ENCODE data around the gene COL9A1. TPM values are rescaled to one million over a fixed set of nuclear protein-coding genes. Genes with fewer than 3 reads are reported as not detected.

The COL9A1 gene
- total and polyA plus RNA-seq, 2 of the 4 experiments (the other 2 are of a cell fraction): not detected

- in situ Hi-C loops (cut with MboI; ENCODE audit: low sequenced_read_pairs): loop anchor here (10.0 to 25.0 kb wide), 2 partner anchors 380 to 708 kb away; no protein-coding TSS in a partner anchor
Measured at GRCh38 chr6:70307008-70307407, 4.1 kb upstream of the COL9A1 start.

More at GRCh38 chr6:70307008-70307407, 4.1 kb upstream of the COL9A1 start:
- H3K14ac ChIP-seq (replicated peaks; ENCODE audit: low read depth, low read length): no peak overlapping the region
- H2BK120ac ChIP-seq (ENCODE audit: low read depth, low read length): no peak overlapping the region
- peaks cover 30% of the 10 kb centered on the region for H3K27me3 ChIP-seq (ENCODE audit: control insufficient read depth, insufficient read depth, low read length)
- H3K4me1 ChIP-seq (ENCODE audit: control insufficient read depth, insufficient read depth, low read length): no peaks in the 10 kb centered on the region
- DNase-seq (no peak), ATAC-seq (ENCODE audit: low read depth) (no peak)
- no peak overlapping the region for H3K18ac ChIP-seq (ENCODE audit: low read depth, low read length)
- H2AK9ac ChIP-seq (replicated peaks; ENCODE audit: low read depth, low read length, poor library complexity): no peak overlapping the region
- H3K56ac ChIP-seq (ENCODE audit: extremely low read depth, insufficient read depth, low read length): no peak overlapping the region
- no peak for TF ChIP-seq MAZ (IDR thresholded peaks at IDR 0.05; ENCODE audit: borderline replicate concordance, low read depth, low read length)
- TF ChIP-seq, protein P1, sequence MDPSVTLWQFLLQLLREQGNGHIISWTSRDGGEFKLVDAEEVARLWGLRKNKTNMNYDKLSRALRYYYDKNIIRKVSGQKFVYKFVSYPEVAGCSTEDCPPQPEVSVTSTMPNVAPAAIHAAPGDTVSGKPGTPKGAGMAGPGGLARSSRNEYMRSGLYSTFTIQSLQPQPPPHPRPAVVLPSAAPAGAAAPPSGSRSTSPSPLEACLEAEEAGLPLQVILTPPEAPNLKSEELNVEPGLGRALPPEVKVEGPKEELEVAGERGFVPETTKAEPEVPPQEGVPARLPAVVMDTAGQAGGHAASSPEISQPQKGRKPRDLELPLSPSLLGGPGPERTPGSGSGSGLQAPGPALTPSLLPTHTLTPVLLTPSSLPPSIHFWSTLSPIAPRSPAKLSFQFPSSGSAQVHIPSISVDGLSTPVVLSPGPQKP (IDR thresholded peaks at IDR 0.05; ENCODE audit: borderline replicate concordance, low read depth, low read length): no peak
- no peak for TF ChIP-seq NFE2L2 (IDR thresholded peaks at IDR 0.05; ENCODE audit: low read depth, low read length)
- no peak for TF ChIP-seq CHD1 (IDR thresholded peaks at IDR 0.05; ENCODE audit: low read depth, low read length)
- no peak for TF ChIP-seq CEBPB (IDR thresholded peaks at IDR 0.05; ENCODE audit: low read depth, low read length)
- TF ChIP-seq POLR2A (IDR thresholded peaks at IDR 0.05; ENCODE audit: low read depth, low read length): no peak
- TF ChIP-seq SMC3 (IDR thresholded peaks at IDR 0.05; ENCODE audit: low read depth, low read length): no peak
- TF ChIP-seq MXI1 (IDR thresholded peaks at IDR 0.05; ENCODE audit: borderline replicate concordance, low read depth, low read length): no peak
- TF ChIP-seq MAFK (IDR thresholded peaks at IDR 0.05; ENCODE audit: low read depth, low read length): no peak
- no peak for TF ChIP-seq BHLHE40 (IDR thresholded peaks at IDR 0.05; ENCODE audit: low read depth, low read length)
- TF ChIP-seq, protein P2, sequence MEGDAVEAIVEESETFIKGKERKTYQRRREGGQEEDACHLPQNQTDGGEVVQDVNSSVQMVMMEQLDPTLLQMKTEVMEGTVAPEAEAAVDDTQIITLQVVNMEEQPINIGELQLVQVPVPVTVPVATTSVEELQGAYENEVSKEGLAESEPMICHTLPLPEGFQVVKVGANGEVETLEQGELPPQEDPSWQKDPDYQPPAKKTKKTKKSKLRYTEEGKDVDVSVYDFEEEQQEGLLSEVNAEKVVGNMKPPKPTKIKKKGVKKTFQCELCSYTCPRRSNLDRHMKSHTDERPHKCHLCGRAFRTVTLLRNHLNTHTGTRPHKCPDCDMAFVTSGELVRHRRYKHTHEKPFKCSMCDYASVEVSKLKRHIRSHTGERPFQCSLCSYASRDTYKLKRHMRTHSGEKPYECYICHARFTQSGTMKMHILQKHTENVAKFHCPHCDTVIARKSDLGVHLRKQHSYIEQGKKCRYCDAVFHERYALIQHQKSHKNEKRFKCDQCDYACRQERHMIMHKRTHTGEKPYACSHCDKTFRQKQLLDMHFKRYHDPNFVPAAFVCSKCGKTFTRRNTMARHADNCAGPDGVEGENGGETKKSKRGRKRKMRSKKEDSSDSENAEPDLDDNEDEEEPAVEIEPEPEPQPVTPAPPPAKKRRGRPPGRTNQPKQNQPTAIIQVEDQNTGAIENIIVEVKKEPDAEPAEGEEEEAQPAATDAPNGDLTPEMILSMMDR (conservative IDR thresholded peaks at IDR 0.05; ENCODE audit: low read depth, low read length): no peak
- no peak for TF ChIP-seq RAD21 (IDR thresholded peaks at IDR 0.05; ENCODE audit: low read length)
- no peak for TF ChIP-seq USF2 (IDR thresholded peaks at IDR 0.05; ENCODE audit: low read depth, low read length)
- TF ChIP-seq RCOR1 (IDR thresholded peaks at IDR 0.05; ENCODE audit: insufficient replicate concordance, low read length): no peak
- TF ChIP-seq FOS (IDR thresholded peaks at IDR 0.05; ENCODE audit: low read depth, low read length): no peak
- no peaks in the 10 kb centered on the region for H3K79me1 ChIP-seq (ENCODE audit: low read depth in 1 of 2, low read length in 2 of 2)
- H3K9ac ChIP-seq (ENCODE audit: low read depth, low read length): no peak overlapping the region
- dilution Hi-C loops (cut with HindIII; ENCODE audit: low sequenced_read_pairs, unreplicated experiment) (no loop called here), intact Hi-C loops (cut with micrococcal nuclease) (loop anchor here (2.0 kb wide), 1 partner anchor 86 kb away; no protein-coding TSS in a partner anchor)
- no peak overlapping the region for H3K4me2 ChIP-seq (ENCODE audit: low read depth, low read length)
- no peak overlapping the region for H2BK15ac ChIP-seq (ENCODE audit: low read depth, low read length)
- no peak overlapping the region for H2AFZ ChIP-seq (replicated peaks; ENCODE audit: low read length, poor library complexity)
- no peaks in the 10 kb centered on the region for H3K9me3 ChIP-seq (ENCODE audit: control insufficient read depth, insufficient read depth, low read length)
- no peak overlapping the region for H3K23ac ChIP-seq (ENCODE audit: low read depth, low read length)
- no peak overlapping the region for H4K8ac ChIP-seq (ENCODE audit: low read depth in 2 of 2, low read length in 2 of 2)
- CTCF ChIA-PET: no interaction called here
- no peaks in the 10 kb centered on the region for H3K36me3 ChIP-seq (ENCODE audit: control insufficient read depth, insufficient read depth, low read length)
- H2BK20ac ChIP-seq (ENCODE audit: low read depth, low read length): no peak overlapping the region
- no peaks in the 10 kb centered on the region for H3K9me1 ChIP-seq (ENCODE audit: insufficient read depth, low read length)
- no TSS peak for BruUV-seq (replicated peaks)
- POLR2A ChIA-PET (ENCODE audit: unreplicated experiment): no interaction called here
- WGBS, 2 experiments (ENCODE audit: extremely low coverage in 2 of 2, insufficient read length in 1 of 2): 11% methylated on average over 1 of the region's 3 CpGs; no CpG with 5 or more reads in 1 of the 2 experiments
- no peak overlapping the region for H2BK5ac ChIP-seq (ENCODE audit: low read depth, low read length, poor library complexity, severe bottlenecking)
- no peak overlapping the region for H2AK5ac ChIP-seq (ENCODE audit: low read depth, low read length)
- no peak overlapping the region for H3K4ac ChIP-seq (ENCODE audit: low read depth, low read length)
- no peaks in the 10 kb centered on the region for H4K20me1 ChIP-seq (ENCODE audit: insufficient read depth, low read length)
- no peak overlapping the region for H4K91ac ChIP-seq (ENCODE audit: insufficient read depth, low read depth, low read length)
- no peak overlapping the region for H3K4me3 ChIP-seq (ENCODE audit: insufficient read depth, low read depth, low read length)
- no peak overlapping the region for H4K5ac ChIP-seq (ENCODE audit: low read depth, low read length)
- H3K27ac ChIP-seq (ENCODE audit: insufficient read depth, low read length): no peak overlapping the region
